IPS-18a (cell line): Measurements from ENCODE around the gene ACTC1.

Experiments used
- H3K27ac ChIP-seq: one replicate; pipeline ENCODE4 v1.5.1; 2013; ENCODE audit warnings: low read length
- H3K27me3 ChIP-seq: one replicate; pipeline ENCODE4 v1.6.1; 2013; ENCODE audit warnings: mild to moderate bottlenecking, low read length; ENCODE audit not compliant: control insufficient read depth, insufficient read depth
- H3K36me3 ChIP-seq: one replicate; pipeline ENCODE4 v1.6.1; 2013; ENCODE audit warnings: low read depth, low read length; ENCODE audit not compliant: control insufficient read depth
- H3K4me1 ChIP-seq: one replicate; pipeline ENCODE4 v1.6.1; 2013; ENCODE audit warnings: low read depth, low read length; ENCODE audit not compliant: control insufficient read depth
- H3K4me3 ChIP-seq: one replicate; pipeline ENCODE4 v1.5.1; 2013; ENCODE audit warnings: low read length
- H3K9ac ChIP-seq: one replicate; pipeline ENCODE4 v1.6.1; 2013; ENCODE audit warnings: mild to moderate bottlenecking, low read length, moderate library complexity
- H3K9me3 ChIP-seq: one replicate; pipeline ENCODE4 v1.6.1; 2013; ENCODE audit warnings: low read depth, low read length; ENCODE audit not compliant: control insufficient read depth

The ACTC1 gene

DNA sequence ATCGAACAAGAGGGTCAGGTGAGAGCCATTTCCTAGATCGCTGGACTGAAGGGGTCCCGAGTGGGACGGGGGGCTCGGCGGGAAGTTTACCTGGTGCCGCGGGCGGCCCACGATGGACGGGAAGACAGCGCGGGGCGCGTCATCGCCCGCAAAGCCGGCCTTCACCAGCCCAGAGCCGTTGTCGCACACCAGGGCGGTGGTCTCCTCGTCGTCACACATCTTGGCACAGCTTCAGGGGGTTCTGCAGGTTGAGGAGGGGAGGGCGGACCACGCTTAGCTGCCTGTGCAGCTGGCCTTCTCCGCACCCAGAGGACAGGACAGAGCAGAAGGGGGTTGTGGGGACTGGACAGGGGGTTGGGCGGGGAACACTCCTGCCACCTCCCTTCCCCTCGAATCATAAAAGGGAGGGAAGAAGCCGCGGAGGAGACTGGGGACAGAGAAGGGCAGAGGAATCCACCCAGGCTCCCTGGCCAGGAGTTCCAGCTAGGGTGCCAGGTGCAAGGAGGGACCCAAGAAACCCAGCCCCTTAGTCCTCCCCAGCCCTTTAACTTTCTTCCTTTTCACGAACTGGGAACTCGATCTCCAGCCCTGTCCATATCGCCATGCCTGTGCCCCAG is 651 bp downstream of the ACTC1 start:
- peak overlapping the region; percentile 56 for H3K4me3 ChIP-seq
- no peak overlapping the region for H3K27ac ChIP-seq
- H3K9me3 ChIP-seq = no peaks in the 10 kb centered on the region
- H3K36me3 ChIP-seq = peaks cover 18% of the 10 kb centered on the region
- H3K4me1 ChIP-seq = peaks cover 5% of the 10 kb centered on the region
- H3K27me3 ChIP-seq = peaks cover 28% of the 10 kb centered on the region
- peak overlapping the region; percentile 50 for H3K9ac ChIP-seq

GRCh38 chr15:34793901-34794300 is 1.4 kb downstream of the ACTC1 start:
- Histone ChIP-seq H3K27me3 (peaks cover 28% of the 10 kb centered on the region), H3K9ac (no peak overlapping the region), H3K9me3 (no peaks in the 10 kb centered on the region), H3K27ac (no peak overlapping the region), H3K36me3 (peaks cover 18% of the 10 kb centered on the region), H3K4me3 (no peak overlapping the region), H3K4me1 (peaks cover 5% of the 10 kb centered on the region)

DNA sequence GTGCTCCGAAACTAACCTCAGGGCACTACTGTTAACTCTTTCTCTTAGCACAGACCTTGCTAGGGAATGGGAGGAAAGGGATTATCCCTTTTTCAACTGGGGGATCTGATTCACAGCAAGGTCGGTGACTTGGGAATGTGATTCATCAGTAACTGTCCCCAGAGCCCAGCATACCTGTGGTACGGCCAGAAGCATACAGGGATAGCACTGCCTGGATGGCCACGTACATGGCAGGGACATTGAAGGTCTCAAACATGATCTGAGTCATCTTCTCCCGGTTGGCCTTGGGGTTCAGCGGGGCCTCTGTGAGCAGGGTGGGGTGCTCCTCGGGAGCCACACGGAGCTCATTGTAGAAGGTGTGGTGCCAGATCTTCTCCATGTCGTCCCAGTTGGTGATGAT is 2.3 kb downstream of the ACTC1 start:
- H3K4me1 ChIP-seq = peaks cover 5% of the 10 kb centered on the region
- H3K36me3 ChIP-seq = peaks cover 18% of the 10 kb centered on the region
- H3K4me3 ChIP-seq = no peak overlapping the region
- no peak overlapping the region for H3K9ac ChIP-seq
- no peak overlapping the region for H3K27ac ChIP-seq
- no peaks in the 10 kb centered on the region for H3K9me3 ChIP-seq
- H3K27me3 ChIP-seq = peaks cover 28% of the 10 kb centered on the region

DNA sequence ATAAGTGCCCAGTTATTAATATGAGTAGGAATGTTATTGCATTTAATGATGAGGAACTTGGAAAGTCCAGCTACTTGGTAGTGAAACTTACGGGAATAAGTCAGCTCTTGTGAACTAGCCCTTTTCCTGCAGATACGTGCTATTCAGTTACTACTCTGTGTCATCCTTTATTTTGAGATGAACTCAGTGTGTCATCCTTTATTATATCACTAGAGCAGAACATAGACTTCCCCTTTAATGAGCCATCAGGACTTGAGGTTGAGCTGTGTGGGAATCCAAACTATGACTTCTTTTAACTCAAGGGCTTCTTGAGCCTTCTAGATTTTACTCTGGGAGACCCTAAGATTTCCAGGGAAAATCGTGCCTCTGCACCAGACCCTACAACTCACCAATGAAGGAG is 3.6 kb downstream of the ACTC1 start:
- H3K27ac ChIP-seq = no peak overlapping the region
- H3K4me1 ChIP-seq = peaks cover 5% of the 10 kb centered on the region
- H3K9me3 ChIP-seq = no peaks in the 10 kb centered on the region
- no peak overlapping the region for H3K4me3 ChIP-seq
- H3K9ac ChIP-seq = no peak overlapping the region
- peaks cover 18% of the 10 kb centered on the region for H3K36me3 ChIP-seq
- peaks cover 26% of the 10 kb centered on the region for H3K27me3 ChIP-seq

- no peak overlapping the region for H3K4me3 ChIP-seq
Measured at GRCh38 chr15:34790121-34790520, 5.2 kb downstream of the ACTC1 start.

GRCh38 chr15:34789326-34789725 is 6.0 kb downstream of the ACTC1 start:
- Histone ChIP-seq H3K4me3 (no peak overlapping the region), H3K9me3 (no peaks in the 10 kb centered on the region), H3K27me3 (peaks cover 6% of the 10 kb centered on the region), H3K27ac (no peak overlapping the region), H3K9ac (no peak overlapping the region), H3K4me1 (no peaks in the 10 kb centered on the region), H3K36me3 (peaks cover 18% of the 10 kb centered on the region)

More at GRCh38 chr15:34790121-34790520, 5.2 kb downstream of the ACTC1 start:
- no peaks in the 10 kb centered on the region for H3K9me3 ChIP-seq
- peaks cover 14% of the 10 kb centered on the region for H3K27me3 ChIP-seq
- H3K36me3 ChIP-seq = peaks cover 18% of the 10 kb centered on the region
- H3K27ac ChIP-seq = no peak overlapping the region
- H3K9ac ChIP-seq = no peak overlapping the region
- H3K4me1 ChIP-seq = peaks cover 5% of the 10 kb centered on the region

DNA sequence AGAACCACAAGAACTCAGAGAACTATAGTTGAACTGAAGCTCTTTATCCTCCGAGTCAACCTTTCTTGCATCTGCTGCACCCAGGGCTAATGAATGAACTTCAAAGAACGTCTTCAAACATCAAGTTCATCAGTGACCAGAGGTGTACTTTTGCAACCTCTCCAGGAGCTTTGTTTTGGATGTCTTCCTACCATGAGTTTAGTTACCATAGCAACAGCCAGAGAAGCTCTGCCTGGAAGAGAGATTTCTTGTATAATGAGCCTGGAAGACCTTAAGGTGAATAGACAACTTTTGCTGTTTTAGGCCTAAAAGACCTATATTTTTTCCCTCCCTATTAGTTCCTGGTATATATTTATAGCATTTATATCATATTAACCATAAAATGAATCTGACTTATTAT is 9.1 kb downstream of the ACTC1 start:
- Histone ChIP-seq H3K36me3 (peaks cover 5% of the 10 kb centered on the region), H3K9ac (no peak overlapping the region), H3K4me3 (no peak overlapping the region), H3K27ac (no peak overlapping the region), H3K4me1 (no peaks in the 10 kb centered on the region), H3K9me3 (no peaks in the 10 kb centered on the region), H3K27me3 (no peaks in the 10 kb centered on the region)

GRCh38 chr15:34783991-34784390 is 11.4 kb downstream of the ACTC1 start:
- H3K4me1 ChIP-seq = no peaks in the 10 kb centered on the region
- no peak overlapping the region for H3K9ac ChIP-seq
- H3K27me3 ChIP-seq = no peaks in the 10 kb centered on the region
- H3K36me3 ChIP-seq = no peaks in the 10 kb centered on the region
- no peaks in the 10 kb centered on the region for H3K9me3 ChIP-seq
- no peak overlapping the region for H3K4me3 ChIP-seq
- no peak overlapping the region for H3K27ac ChIP-seq

DNA sequence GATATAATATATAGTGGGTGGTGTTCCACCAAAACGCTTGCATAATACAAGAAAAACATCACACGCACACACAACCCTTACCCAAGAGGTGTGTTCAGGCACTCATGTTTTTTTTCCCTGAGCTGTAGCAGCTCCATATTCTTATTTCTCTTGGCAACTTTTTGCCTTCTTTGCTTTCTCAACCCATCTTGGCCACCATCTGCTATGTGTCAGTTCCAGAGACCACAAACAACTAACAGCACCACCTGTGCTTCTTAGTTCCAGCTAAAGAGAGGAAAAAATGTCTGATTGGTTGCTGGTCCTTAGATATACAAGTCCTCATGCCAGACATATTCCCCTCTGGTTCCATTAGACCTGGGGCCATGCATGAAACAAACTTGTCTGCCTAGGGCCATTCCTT is 11.9 kb downstream of the ACTC1 start:
- no peaks in the 10 kb centered on the region for H3K36me3 ChIP-seq
- H3K4me1 ChIP-seq = no peaks in the 10 kb centered on the region
- no peaks in the 10 kb centered on the region for H3K27me3 ChIP-seq
- no peak overlapping the region for H3K27ac ChIP-seq
- no peak overlapping the region for H3K9ac ChIP-seq
- no peak overlapping the region for H3K4me3 ChIP-seq
- no peaks in the 10 kb centered on the region for H3K9me3 ChIP-seq

DNA sequence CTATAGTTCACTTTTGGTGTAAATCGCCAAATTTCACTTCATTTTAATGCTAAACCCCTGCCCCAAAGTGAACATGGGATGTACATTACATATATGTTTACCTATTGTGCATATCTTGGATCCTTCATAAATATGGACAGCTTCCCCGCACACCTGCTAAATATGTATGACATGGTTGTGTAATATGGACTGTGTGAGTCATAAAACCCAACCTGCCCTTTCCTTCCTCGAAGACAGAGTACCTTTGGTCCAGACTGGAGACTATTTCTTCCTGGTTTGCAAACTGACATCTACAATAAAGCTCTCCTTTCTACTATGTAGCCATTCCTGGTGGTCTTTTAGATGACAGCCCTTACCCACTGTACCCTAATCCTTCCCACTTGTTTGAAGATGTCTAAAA is 12.4 kb downstream of the ACTC1 start:
- Histone ChIP-seq H3K27me3 (no peaks in the 10 kb centered on the region), H3K4me1 (no peaks in the 10 kb centered on the region), H3K9ac (no peak overlapping the region), H3K4me3 (no peak overlapping the region), H3K27ac (no peak overlapping the region), H3K9me3 (no peaks in the 10 kb centered on the region), H3K36me3 (no peaks in the 10 kb centered on the region)

DNA sequence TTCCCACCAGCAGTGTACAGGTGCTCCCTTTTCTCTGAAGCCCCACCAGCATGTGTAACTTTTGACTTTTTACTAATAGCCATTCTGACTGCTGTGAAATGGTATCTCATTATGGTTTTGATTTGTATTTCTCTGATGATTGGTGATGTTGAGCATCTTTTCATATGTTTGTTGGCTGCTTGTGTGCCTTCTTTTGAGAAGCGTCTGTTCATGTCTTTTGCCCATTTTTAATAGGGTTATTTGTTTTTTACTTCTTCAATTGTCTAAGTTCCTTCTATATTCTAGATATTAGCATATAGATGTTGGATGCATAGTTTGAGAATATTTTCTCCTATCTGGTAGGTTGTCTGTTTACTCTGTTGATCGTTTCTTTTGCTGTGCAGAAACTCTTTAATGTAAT is 14.6 kb downstream of the ACTC1 start:
- Histone ChIP-seq H3K9me3 (no peaks in the 10 kb centered on the region), H3K4me1 (no peaks in the 10 kb centered on the region), H3K9ac (no peak overlapping the region), H3K4me3 (no peak overlapping the region), H3K27ac (no peak overlapping the region), H3K27me3 (no peaks in the 10 kb centered on the region), H3K36me3 (no peaks in the 10 kb centered on the region)

DNA sequence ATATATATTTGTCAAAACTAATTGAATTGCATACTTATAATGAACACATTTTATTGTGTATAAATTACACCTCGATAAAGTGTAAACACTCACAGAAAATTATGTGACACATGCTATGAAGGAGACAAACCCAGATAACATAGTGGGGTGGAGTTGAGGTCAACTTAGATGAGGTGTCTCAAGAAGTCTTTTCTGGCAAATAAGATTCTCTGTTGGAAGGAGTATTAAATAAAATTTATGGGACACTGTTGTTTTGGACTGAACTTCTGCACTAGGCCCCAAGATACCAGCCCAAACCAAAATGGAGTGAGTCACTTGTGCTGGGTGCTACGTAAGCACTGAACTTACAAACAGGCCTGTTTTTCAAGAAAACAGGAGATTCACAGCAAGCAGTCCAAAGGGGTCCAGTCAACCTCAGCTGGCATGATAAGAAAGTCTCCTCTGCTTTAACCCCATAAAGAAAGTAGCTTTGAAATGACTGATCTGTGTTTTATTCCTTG is 18.7 kb downstream of the ACTC1 start:
- no peak overlapping the region for H3K27ac ChIP-seq
- no peaks in the 10 kb centered on the region for H3K27me3 ChIP-seq
- no peaks in the 10 kb centered on the region for H3K4me1 ChIP-seq
- no peak overlapping the region for H3K9ac ChIP-seq
- H3K9me3 ChIP-seq = no peaks in the 10 kb centered on the region
- H3K36me3 ChIP-seq = no peaks in the 10 kb centered on the region
- H3K4me3 ChIP-seq = no peak overlapping the region
